Muscle of arm (tissue), 12 donors: ENCODE data around the gene KCNG2. TPM values are rescaled to one million over a fixed set of nuclear protein-coding genes. Genes with fewer than 3 reads are reported as not detected.

ENCODE experiments used
- DNase-seq: peaks from one replicate; pipeline ENCODE4 v3.0.0-alpha.2; 2013
- polyA plus RNA-seq, 12 donors: library from polyadenylated mRNA; unstranded; fragments of 120-200 nt; gene quantifications; one replicate each; pipeline ENCODE4 v1.2.1, GENCODE V29; 2013; ENCODE audit not compliant: insufficient read length in 12 of 12

The KCNG2 gene
- polyA plus RNA-seq, 12 donors = 0.18 to 0.93 (median 0.35) TPM; not detected in 2

DNA sequence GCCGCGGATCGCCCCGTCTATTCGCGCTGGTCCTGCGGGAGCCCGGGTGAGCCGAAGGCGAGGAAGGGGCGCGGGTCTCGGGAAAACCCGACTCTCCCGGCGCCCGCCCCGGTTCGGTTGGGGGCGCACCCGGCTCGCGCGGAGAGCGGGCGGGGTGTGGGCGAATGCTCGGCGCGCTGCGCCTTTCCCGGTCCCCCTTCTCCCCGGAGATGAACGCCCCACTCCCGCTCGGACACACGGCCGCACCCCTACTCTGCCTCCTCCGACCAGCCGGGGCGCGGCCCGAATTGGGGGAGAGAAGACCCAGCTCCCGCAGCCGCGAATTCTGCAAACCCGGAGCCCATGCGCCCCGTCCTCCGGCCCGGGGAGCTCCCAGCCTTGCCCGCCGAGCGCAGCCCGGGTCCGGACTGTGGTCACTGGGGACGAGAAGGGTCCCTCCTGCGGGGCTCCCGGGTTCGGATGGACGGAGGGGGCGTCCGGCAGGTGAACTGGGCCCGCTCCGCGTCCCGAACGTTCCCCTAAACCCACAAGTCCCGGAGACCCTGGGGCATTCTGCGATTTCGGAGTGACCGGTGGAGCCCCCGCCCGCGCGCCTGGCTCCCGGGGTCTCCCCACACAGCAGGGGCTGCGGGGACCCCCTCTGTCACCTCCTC, 734 bp downstream of the KCNG2 start:
- DNase-seq = no peak

DNA sequence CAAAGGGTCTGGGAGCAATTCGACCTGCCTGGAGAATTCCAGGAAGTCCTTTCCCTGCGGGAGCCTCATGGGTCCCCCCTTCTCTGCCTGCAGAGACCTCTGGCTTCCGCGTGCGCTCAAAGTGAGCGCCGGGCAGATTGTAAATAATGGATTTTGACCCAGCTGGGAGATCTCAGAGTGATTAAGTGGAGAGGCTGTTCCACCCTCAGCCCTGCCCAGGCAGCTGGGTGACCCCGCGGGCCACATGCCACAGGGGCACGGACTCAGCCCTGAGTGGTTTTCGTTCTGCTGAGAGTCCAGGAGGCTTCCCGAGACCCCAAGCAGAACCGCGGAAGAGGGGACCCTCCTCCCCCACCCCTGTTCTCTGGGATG, 1.2 kb downstream of the KCNG2 start:
- no peak for DNase-seq

DNA sequence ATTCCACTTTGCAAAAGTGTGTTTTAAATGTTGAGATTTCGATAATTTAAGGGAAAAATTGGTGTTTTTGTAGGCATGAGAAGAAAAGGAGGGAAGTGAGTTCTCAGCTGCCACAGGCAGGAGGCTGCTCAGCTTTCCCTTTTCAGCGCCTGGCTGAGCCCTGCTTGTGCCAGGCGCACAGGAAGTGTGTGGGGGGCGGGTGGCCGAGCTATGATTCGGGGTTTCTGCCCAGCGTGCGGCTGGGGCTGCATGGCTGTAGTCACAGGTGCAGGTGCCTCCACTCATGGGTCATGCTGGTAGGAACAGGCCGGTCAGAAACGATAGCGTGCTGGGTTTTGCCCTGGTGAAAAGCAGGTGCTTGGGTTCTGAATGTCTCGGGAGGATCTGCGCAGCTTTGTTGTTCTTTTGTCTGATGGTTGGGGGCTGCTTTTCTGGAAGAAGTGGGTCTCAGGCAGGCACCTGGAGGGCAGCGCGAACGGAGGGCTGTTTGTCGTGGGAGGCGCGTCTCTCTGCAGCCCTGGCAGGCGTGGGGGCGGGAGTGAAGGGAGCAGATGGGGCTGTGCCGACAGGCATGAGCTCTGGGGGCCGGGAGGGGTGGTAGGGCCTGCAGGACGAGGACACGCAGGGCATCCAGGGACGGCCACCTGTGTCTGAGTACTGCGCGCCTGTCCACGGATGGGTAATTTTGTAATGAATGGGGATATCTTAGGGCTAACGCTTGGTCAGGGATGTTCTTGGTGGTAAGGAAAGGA, 2.1 kb downstream of the KCNG2 start:
- no peak for DNase-seq

DNA sequence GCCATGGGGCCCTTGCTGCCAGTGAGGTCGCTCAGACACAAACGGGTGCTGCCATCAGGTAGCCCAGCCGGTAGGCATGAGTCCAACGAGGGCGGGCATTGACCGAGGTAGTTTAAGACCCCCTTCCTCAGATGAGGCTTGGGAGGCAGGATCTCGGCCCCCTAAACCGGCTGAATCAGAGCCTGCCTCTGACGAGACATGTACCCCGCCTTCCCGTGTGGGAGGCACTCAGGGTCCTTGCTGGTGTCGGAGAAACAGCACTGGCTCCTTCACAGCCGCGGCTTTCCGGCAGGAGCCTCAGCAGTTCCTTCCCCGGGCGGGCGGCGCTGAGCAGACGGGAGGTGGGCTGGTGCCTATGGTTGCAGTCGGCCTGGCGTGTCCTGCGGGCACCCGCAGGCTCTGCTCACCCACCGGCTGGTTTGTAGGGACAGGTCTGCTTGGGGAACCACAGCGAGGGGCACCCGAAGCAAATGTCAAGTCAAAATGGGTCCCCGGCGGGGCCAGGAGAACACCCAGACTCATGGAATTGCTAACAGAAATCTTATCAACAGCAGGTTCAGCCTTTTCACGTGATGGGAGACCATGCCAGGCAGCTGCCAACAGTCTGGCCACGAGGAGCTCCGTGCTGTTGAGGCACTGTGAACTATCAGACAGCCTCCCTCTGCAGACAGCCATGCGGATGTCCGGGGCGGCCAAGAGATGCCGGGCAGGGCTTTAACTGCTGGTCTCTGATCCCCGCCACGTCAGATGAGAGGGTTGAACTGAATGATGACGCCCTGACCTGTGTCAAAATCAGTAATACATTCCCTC, 2.8 kb downstream of the KCNG2 start:
- DNase-seq = no peak

DNA sequence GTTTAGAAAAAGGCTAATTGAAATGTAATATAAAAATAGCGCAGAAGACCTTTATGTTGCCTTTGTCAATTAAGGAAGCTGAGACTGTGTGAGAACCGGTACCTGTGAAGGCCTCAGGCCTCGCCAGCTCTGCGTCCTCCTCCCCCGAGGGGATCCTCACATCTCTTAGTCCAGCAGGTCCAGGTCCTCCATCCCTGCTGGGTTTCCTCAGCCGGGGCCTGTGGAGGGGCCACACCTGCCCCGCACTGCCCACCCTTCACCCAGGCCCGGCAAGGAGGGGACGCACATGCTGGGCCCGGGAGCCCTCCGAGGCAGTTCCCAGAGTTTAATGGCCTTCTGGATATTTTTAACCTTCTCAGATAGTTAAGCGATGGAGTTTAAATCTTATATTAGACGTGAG, 3.5 kb downstream of the KCNG2 start:
- no peak for DNase-seq

DNA sequence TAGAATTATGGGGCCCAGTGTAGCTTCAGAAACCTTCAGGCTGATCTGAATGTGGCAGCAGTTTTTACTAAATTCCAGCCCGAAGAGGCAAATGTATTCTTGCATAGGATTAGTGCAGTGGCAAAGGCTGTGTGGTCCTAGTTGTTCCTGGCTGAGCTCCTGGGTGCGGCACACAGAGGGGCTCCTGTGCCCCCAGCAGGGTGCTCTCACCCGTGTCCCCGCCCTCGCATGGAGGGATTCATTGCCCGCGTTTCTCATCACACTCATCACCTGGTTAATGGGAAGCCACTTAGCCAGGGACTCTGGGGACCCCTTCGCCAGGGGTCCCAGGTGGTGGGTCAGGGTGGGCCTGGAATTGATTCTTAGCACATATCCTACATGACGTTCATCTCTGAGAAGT, 3.9 kb downstream of the KCNG2 start:
- DNase-seq = no peak

DNA sequence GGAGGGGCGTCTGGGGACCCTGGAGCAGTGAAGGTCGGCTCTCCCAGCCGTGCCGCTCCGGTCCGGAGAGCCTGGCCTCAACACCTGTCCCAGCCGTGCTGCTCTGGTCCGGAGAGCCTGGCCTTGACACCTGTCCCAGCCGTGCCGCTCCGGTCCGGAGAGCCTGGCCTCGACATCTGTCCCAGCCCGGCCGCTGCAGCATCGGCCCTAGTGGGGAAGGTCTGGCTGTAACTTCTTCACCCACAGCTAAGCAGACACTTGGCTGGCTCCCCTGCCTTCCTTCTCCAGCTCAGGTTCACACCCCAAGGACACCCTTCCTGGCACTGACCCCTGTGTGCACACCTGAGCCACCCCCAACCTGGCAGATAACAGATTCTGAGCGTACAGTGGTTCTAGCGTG, 4.6 kb downstream of the KCNG2 start:
- no peak for DNase-seq

DNA sequence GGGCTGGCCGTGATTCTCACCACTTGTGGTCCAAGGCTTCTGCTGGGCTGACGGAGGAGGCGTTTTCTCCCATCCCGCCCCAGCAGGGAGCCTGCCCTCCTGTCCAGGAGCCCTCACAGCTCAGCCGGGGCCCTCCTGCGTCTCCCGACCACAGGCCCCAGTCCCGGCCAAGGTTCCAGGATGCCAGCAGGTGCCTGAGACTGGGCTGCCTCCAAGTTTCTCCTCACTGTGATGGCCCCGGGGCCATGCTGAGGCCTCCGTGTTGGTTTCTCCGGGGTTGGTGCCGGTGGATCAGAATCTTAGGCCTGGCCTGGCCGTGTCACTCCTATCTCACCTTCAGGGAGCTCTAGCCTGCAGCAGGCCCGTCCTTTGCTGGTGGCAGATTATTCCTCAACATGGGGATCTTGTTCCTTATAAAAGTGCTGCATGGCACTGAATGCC, 5.9 kb downstream of the KCNG2 start:
- DNase-seq = no peak

DNA sequence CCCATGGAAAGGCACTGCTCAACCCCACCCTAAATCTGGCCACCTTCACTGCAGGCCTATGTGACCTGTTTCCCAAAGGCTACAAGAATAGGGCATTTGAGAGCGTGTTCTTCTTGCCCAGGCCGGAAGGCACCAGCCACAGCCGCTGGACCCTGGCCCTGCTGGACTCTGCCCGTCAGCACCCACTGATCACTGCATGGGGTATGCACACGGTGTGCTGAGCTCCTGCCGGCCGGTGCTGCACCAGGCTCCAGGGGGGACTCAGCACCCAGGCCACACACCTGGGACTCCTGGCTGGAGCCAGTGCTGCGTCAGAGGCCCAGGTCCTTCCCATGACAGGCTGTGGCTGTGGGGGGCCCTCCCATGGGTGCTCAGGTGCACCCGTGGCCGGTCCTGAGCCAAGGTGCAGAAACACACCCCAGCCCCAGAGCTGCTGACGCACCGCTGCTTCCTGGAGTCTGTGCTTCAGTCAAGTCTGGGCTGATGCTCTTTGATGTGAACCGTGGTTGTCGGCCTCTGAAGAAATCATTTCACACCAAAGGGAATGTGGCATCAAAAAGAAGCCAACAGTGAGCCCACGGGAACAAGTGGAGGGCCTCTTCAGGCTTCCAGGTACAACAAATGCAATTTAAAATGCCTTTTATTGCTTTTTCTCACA, 6.5 kb downstream of the KCNG2 start:
- no peak for DNase-seq

DNA sequence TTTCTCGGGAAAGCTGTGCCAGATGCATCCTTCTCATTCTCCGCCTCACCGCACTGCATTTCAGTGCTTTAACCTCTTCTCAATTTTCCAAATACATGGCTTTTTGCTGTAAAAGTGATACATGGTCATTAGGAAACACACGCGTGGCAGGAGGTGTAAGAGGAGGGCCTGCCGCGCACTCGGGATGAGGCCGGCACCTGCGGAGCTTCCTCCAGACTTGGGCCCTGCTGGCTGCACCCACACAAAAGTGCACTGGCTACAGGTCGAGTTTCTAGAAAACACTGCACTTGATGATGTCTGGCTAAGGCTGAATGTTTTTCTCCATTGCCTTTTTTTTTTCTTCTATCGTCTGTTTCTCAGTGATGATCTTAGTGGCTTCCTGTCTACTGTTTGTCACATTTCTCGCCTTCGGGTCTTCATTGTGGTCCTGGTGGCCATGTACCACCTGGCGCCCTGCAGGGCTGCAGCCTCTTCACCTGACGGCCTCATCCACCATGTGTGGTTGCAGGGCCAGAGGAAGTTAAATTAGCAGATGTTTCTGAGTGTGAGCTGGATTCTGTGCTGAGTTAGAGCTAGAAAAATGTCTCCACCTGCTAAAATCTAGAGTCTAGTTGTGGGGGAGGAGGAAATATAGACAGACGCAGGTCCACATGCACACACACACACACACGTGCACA, 7.6 kb downstream of the KCNG2 start:
- DNase-seq = no peak

DNA sequence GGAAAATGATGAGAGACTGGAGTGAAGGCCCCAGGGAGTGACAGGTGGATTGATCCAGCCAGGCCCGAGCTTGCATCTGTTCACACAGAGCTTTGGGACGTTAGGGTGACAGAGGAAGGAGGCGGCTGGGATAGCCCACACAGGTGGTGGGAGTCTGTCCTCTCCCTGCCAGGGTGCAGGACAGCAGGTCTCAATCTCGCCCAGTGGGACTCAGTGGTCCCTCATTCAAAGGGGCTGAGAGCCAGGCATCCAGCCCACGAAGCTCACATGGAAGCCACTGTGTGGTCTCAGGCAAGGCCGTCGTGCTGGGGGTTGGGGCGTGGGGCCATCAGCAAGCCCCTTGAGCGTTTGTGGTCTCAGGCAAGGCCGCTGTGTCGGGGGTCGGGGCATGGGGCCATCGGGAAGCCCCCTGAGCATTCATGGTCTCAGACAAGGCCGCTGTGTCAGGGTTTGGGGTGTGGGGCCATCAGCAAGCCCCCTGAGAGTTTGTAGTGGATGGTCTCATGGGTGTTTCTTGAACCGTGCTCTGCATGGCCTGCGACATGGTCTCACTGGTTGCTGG, 8.3 kb downstream of the KCNG2 start:
- no peak for DNase-seq

DNA sequence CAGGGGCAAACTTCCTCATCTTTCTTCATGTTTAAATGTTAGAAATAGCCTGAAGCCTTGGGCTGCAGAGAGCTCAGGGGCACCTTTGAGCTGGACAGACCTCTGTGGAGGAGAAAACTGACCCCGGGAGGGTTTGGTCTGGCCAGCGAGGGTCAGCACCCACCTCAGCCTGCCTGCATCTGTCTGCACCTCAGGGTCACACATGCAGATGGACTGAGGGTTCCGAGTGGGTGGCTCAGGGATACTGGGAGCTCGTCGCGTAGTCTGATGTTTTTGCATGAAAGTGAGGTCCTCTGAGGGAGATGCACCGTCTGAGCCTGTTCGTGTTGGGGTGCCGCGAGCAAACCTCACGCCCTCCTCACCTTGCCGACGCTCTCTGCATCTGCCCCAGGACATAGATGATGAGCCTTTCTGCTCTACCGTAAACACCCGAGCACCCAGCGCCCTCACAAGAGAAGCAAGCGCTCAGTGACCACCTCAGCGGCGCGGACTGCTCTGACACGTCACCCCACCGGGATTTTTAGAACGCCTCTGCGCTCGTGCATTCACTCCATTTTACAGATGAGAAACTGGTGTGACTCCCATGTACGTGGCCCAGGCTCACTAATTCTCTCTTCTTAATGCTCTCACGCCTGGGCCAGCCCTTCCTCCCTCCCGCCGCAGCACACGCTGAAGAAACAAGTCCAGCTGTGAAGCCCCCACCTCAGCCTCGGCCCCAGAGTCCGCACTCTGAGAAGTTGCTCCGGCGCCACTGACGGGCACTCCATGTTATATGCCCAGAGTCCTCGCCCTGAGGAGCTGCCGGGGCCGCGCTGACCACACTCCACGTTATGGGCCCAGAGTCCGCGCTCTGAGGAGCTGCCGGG, 9.5 kb downstream of the KCNG2 start:
- no peak for DNase-seq

DNA sequence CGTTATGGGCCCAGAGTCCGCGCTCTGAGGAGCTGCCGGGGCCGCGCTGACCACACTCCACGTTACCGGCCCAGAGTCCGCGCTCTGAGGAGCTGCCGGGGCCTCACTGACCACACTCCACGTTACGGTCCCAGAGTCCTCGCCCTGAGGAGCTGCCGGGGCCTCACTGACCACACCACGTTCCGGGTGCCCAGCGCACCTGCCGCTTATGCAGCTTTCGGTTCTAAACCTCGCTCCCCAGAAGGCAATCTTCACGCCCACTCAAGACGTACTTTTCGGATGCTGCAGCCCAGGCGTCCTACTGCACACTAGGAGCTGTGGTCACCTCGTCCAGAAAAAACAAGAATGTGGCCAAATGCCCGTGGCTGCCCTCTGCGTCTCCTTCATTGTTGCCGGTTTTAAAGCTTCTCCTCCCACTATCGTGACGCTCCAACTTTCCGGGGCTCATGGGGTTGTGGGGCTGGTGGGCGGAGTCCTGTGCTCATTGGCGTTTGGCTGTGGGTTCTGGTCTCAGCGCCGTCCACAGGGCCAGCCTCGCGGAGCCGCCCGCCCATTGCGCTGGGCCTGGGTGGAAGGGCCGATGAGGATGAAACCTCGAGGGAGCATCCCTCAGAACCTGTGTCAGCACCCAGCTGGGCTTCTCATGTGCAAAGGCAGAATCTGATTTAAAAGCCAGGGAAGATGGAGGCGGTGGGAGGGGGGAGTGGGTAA, 11.9 kb downstream of the KCNG2 start:
- DNase-seq = no peak

DNA sequence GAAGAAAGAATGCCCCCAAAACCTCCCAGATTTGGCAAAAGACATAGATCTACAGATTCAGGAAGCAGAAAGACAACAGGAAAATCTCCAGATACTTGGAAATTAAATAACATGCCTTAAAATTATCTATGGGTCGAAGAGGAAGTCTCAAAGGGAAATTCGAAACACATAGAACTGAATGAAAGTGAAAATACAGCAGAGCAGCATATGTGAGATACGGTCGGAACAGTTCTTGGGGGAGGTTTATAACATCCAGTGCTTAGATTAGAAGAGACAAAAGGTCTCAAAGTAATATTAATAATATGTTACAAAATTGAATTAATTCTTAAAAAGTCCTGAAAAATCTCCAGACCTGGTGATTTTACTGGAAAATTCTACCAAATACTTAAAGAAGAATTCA, 14.3 kb downstream of the KCNG2 start:
- no peak for DNase-seq

DNA sequence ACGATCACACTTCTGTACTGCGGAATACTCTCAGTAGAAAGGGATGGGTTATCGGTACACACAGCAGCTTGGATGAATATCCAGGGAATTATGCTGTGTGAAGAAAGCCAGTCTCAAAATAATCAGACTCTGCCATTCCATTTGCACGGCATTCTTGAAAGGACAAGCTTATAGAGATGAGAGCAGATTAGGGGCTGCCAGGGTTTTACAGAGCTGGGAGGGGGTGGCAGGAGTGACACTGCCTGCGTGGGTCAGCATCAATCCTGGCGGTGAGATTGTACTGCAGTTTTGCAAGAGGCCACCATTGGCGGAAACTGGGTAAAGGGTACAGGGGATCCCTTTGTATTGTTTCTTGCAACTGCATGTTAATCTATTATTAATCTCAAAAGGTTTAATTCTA, 16.6 kb downstream of the KCNG2 start:
- DNase-seq = no peak

DNA sequence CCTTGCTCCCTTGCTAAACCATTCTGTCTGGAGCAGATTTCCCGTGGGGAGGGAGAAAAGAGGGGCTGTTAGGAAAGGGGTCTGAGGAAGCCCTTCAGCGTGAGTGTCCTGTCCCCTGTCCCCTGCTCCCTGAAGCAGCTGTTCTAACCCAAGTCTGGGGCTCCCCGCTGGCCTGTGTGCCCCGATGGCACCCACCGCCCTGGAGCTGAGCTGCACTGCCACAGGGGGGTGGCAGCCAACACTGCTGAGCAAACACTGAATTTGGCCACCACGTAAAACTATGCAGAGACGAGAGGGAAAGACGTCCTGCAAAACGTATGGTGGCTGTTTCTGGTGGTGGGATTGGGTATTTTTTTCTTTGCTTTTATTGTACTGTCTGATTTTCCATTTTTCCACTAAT, 17.9 kb downstream of the KCNG2 start:
- no peak for DNase-seq

DNA sequence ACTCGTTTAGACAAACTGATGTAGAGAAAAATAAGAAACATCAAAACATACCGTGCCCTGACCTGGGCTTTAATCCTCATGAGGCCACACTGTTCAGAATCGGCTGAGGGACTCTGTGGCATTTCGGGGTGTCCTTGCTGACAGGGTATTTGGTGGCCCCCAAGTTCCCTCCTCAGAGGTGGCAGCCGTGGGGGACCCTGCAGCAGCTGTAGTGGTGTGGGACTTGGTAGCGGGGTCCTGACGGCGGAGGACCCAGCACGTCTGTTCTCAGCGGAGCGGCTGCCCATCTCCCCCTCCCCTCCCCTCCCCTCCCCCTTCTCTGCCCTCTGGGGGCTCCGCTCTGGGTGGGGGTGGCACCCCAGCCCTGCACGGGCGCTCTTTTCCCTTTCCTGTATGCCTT, 18.4 kb downstream of the KCNG2 start:
- DNase-seq = no peak

DNA sequence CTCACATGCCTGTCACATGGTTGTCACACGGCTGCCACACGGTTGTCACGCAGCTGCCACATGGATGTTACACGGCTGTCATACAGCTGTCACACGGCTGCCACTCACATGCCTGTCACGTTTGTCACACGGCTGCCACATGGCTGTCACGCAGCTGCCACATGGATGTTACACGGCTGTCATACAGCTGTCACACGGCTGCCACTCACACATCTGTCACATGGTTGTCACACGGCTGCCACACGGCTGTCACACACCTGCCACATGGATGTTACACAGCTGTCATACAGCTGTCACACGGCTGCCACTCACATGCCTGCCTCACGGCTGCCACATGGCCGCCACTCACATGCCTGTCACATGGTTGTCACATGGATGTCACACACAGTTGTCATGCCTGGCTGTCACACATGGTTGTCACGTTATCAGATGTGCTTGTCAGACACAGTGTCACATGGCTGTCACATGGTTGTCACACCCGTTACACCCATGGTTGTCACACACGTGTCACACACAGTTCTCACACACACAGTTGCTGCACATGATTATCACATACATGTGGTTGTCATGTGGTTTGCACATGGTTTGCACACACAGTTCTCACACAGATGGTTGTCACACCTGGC, 19.4 kb downstream of the KCNG2 start:
- no peak for DNase-seq

DNA sequence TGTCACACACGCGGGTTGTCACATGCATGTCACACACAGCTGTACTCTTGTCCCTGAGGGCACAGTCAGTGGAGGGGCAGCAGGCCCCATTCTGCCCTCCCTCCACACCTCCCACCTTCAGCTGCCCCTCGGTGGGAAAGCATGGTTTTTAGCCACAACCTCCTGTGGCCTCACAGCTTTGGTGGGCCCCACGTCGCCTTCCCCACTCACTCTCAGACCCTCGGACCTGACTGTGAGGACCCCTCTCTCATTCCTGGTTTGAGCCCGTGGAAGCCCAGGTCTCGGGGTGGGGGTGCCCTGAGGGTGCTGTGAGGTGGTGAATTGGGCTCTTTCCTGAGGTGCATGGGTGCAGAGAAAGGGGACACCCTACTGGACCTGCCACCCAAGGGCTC, 19.9 kb downstream of the KCNG2 start:
- DNase-seq = no peak
